BLaER1 (cell line): Measurements from ENCODE around the gene EEF1E1.
A peak's percentile ranks its signal among the peaks of the same experiment; 100 is the strongest.

Source experiments
- H3K27ac ChIP-seq: shearing (Covaris generic); formaldehyde crosslinking; 2 replicates; pipeline ENCODE4 v1.8.1; 2022
- H3K27me3 ChIP-seq: shearing (Covaris generic); formaldehyde crosslinking; 2 replicates; pipeline ENCODE4 v1.8.1; 2022
- H3K36me3 ChIP-seq: shearing (Covaris generic); formaldehyde crosslinking; 2 replicates; pipeline ENCODE4 v1.8.1; 2022
- H3K4me1 ChIP-seq: shearing (Covaris generic); formaldehyde crosslinking; 2 replicates; pipeline ENCODE4 v1.8.1; 2022
- H3K4me2 ChIP-seq: shearing (Covaris generic); formaldehyde crosslinking; 2 replicates; pipeline ENCODE4 v1.8.1; 2022
- H3K4me3 ChIP-seq: shearing (Covaris generic); formaldehyde crosslinking; 2 replicates; pipeline ENCODE4 v1.8.1; 2022
- H3K9ac ChIP-seq: shearing (Covaris generic); formaldehyde crosslinking; 2 replicates; pipeline ENCODE4 v1.8.1; 2022
- H3K9me3 ChIP-seq: shearing (Covaris generic); formaldehyde crosslinking; 2 replicates; pipeline ENCODE4 v1.8.1; 2022
- H4K20me1 ChIP-seq: shearing (Covaris generic); formaldehyde crosslinking; 2 replicates; pipeline ENCODE4 v1.8.1; 2022
- Cebpa-rat ChIP-seq: shearing (Covaris generic); IDR thresholded peaks from 2 replicates; pipeline ENCODE4 v1.8.1; 2022

The EEF1E1 gene

DNA sequence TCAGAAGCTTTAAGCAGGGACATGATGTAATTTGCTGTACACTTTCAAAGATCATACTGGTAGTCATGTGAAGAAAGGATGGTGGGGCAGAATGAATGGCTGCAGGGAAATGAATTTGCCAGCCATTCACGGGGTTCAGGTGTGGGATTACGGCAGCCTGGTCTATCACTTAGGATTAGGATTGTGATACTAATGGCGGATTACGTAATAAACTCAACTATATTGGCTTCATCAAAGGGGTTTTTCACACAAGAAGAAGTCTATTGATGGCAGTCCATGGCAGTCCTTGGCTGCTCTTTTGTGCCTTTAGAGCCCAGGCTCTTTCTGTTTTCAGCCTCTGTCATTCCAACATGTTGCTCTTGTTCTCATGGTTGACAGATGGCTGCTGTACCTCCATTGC is 12.6 kb upstream of the EEF1E1 start:
- no peak overlapping the region for H3K4me3 ChIP-seq
- no peak overlapping the region for H3K9ac ChIP-seq
- no peak for TF ChIP-seq Cebpa-rat
- H3K4me2 ChIP-seq, result no peak overlapping the region
- H3K4me1 ChIP-seq, result peaks cover 10% of the 10 kb centered on the region
- no peaks in the 10 kb centered on the region for H4K20me1 ChIP-seq
- no peaks in the 10 kb centered on the region for H3K9me3 ChIP-seq
- H3K27ac ChIP-seq, result no peak overlapping the region
- no peaks in the 10 kb centered on the region for H3K36me3 ChIP-seq
- H3K27me3 ChIP-seq, result no peaks in the 10 kb centered on the region

DNA sequence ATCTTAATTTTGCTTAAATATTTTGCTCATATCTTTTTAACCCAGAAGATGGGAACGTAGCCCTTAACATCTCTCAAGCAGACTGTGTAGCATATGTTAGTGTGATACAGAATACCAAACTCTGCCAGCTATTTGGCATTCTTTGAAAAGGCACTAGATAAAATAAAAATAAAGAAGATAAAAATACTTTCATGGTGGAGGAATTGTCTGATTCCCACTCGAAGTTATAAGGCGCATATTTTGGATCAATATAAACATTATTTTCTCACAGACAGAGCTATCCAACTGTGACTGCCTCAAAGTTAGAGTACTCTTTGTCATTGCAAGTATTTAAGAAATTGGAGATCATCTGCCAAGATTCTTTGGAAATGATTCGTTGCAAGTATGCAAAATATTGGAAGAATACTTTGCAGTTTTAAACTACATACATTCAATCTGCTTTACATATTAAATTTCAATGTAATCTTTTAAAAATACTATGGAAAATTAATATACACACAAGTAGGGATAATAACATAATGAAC is 10.8 kb upstream of the EEF1E1 start:
- Histone ChIP-seq H3K9me3 (no peaks in the 10 kb centered on the region), H3K4me1 (peaks cover 15% of the 10 kb centered on the region), H3K27ac (no peak overlapping the region), H3K9ac (no peak overlapping the region), H4K20me1 (no peaks in the 10 kb centered on the region), H3K4me2 (no peak overlapping the region), H3K4me3 (no peak overlapping the region), H3K27me3 (no peaks in the 10 kb centered on the region), H3K36me3 (no peaks in the 10 kb centered on the region)
- no peak for TF ChIP-seq Cebpa-rat

DNA sequence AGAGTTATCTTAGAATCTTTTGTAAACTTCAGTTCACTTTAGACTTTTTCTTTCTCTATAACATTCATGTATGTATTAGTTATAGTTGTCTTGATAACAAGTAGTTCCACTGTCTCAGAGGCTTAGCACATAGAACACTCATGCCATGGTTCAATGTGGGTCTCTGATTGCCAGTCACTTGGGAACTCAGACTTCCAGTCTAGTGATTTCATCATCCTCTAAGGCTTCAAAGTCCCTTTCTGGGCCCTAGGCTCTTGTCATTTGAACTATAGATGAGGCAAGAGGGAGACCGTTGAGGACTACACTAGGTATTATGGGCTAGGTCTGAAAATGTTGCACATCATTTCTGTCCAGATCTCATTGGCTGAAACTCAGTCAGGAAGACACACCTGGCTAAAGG is 8.4 kb upstream of the EEF1E1 start:
- H3K4me2 ChIP-seq, result peak overlapping the region; percentile 61
- TF ChIP-seq Cebpa-rat, result peak; percentile 30; the same call in 1 of the 2 replicates
- H3K9me3 ChIP-seq, result no peaks in the 10 kb centered on the region

DNA sequence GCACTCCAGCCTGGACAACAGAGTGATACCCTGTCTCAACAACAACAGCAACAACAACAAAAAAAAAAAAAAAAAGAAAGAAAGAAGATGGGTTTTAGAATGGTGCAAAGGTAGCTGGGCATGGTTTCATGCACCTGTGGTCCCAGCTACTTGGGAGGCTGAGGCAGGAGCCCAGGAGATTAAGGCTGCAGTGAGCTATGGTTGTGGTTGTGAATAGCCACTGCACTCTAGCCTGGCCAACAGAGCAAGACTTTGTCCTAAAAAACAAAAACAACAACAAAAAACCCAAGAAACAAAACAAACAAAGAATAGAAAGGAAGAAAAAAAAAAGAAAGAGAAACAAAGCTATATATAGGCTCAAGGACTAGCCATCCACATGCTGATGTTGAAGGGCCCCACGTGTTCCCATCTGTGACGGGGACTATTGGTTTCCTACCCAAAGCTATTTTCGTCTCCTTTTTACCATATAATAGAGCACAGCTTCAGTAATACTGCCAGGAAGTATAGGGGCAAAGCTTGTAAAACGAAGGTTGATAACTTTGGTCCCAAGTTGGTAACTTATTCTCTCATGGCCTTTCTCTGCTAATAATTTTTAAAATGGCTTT is 7.9 kb upstream of the EEF1E1 start:
- Histone ChIP-seq H3K9ac (no peak overlapping the region), H3K4me2 (peak overlapping the region; percentile 61)

More for the DNA sequence above, 8.4 kb upstream of the EEF1E1 start:
- Histone ChIP-seq H3K27ac (0 out of 2 replicates have a peak overlapping the region, but pooled peaks have one; percentile 23), H3K4me3 (no peak overlapping the region), H3K27me3 (no peaks in the 10 kb centered on the region), H3K4me1 (peaks cover 15% of the 10 kb centered on the region), H4K20me1 (no peaks in the 10 kb centered on the region), H3K36me3 (no peaks in the 10 kb centered on the region), H3K9ac (no peak overlapping the region)

DNA sequence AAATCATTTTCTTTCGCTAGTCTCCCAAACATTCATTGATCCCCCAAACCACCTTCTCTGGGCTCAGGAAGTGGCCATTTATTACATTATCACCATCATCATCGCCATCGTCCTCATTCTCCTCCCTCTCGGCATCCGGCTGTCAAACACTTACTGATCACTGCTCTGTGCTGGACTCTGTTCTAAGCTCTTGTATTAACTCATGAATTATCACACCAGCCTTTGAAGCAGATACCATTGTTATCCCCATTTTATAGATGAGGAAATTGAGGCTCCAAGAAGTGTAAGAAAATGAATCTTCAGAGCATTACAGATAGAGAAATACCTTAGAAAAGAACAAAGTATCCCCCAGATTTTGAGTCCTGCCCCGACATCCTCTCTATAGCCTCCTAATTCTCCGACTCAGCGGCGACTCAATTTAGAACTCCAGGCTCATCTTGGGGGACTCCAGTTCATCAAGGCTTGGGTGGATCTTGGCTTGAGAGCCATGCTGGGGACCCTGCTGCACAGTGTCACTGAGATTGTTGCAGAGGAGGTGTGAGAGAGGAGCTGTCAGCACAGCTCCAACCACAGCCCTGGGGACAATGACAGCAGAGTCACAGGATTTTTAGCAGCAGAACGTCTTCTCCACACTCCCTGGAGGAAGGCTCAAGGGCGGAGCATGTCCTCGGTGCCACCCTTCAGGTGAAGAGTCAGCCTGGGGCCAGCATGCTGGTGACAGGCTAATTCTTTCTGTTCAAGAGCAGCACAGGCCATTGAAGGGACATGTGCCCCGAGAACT is 6.6 kb upstream of the EEF1E1 start:
- Histone ChIP-seq H3K9ac (no peak overlapping the region), H3K4me2 (no peak overlapping the region), H3K4me3 (no peak overlapping the region), H3K27me3 (no peaks in the 10 kb centered on the region), H3K9me3 (no peaks in the 10 kb centered on the region), H4K20me1 (no peaks in the 10 kb centered on the region), H3K27ac (no peak overlapping the region), H3K36me3 (no peaks in the 10 kb centered on the region), H3K4me1 (peaks cover 15% of the 10 kb centered on the region)
- TF ChIP-seq Cebpa-rat, result no peak

More for the DNA sequence above, 7.9 kb upstream of the EEF1E1 start:
- H3K4me1 ChIP-seq, result peaks cover 15% of the 10 kb centered on the region
- H3K36me3 ChIP-seq, result no peaks in the 10 kb centered on the region
- TF ChIP-seq Cebpa-rat, result no peak
- H4K20me1 ChIP-seq, result no peaks in the 10 kb centered on the region
- no peaks in the 10 kb centered on the region for H3K9me3 ChIP-seq
- H3K4me3 ChIP-seq, result no peak overlapping the region
- H3K27me3 ChIP-seq, result no peaks in the 10 kb centered on the region
- H3K27ac ChIP-seq, result 0 out of 2 replicates have a peak overlapping the region, but pooled peaks have one; percentile 23

DNA sequence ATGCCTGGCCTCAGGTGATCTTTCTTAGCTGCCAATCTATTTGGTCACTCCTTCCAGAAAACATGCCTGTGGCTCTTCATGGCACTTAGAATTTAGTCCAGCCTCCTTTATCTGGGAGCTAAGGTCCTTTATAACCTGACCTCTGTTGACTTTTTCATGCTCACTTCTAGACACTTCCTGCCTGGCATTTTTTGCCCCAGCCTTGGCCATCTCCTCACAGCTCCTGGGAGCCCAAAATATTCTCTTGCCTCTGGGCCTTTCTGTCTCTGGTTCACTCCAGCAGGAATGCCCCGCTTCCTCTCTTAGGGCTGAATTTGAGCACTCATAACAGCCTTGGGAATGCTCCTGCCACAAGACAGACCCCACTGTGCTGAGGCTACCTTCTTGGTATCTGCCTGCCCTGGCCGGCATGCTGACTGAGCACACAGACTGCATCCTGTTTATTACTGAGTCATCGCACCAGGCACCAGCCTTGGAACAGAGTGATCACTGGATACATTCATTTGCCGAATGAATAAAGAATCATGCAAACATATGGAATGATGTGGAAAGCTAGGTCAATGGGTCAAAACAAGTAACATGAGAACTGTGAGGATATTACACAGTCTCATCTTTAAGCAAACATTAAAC is 5.8 kb upstream of the EEF1E1 start:
- no peaks in the 10 kb centered on the region for H3K36me3 ChIP-seq
- H3K9ac ChIP-seq, result no peak overlapping the region
- no peak for TF ChIP-seq Cebpa-rat
- H3K4me3 ChIP-seq, result no peak overlapping the region
- H4K20me1 ChIP-seq, result no peaks in the 10 kb centered on the region
- H3K27me3 ChIP-seq, result no peaks in the 10 kb centered on the region
- peaks cover 15% of the 10 kb centered on the region for H3K4me1 ChIP-seq
- no peak overlapping the region for H3K4me2 ChIP-seq
- H3K9me3 ChIP-seq, result no peaks in the 10 kb centered on the region
- H3K27ac ChIP-seq, result no peak overlapping the region

DNA sequence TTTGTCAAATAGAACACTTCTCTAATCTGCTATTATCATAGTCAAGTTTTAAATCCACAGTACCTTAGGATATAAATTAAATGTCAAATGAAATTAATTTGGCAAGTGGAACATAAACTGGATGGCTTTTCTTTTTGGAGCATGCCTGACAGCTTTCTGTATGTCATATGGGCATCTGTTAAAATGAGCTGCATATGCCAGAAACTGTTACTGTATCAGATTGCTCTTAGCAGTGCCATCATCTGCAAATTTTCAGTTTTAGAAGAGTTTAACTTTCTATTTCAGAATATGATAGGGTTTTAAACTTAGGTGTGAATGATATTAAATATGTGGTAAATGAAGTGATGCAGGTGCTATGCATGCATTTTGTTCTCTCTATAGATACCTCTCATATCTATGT is 3.4 kb upstream of the EEF1E1 start:
- no peak overlapping the region for H3K4me3 ChIP-seq
- H3K4me2 ChIP-seq, result no peak overlapping the region
- H3K27ac ChIP-seq, result no peak overlapping the region
- no peak overlapping the region for H3K9ac ChIP-seq
- 0 out of 2 replicates have a peak, but pooled peaks cover 2% of the 10 kb centered on the region for H3K36me3 ChIP-seq
- H3K4me1 ChIP-seq, result peaks cover 22% of the 10 kb centered on the region
- TF ChIP-seq Cebpa-rat, result no peak
- H3K9me3 ChIP-seq, result no peaks in the 10 kb centered on the region
- H3K27me3 ChIP-seq, result no peaks in the 10 kb centered on the region
- H4K20me1 ChIP-seq, result no peaks in the 10 kb centered on the region

DNA sequence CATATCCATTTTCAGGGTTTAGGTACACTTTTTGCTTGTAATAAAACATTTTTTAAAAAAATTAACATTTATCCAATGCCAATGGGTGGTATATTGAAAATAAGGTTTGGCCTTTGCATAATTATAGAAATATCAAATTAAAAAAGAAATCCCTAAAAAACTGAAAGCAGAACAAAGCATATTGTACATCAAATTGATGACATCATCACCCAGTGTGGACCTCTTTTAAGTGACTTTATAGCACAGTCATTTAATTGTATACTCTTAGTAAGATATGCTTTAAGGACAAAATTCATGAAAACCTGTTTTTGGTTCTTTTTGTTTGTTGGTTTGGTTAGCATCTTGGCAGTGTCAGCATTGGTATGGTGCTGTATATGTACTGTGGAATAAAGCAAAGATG is 1.4 kb upstream of the EEF1E1 start:
- no peak for TF ChIP-seq Cebpa-rat
- H4K20me1 ChIP-seq, result peaks cover 7% of the 10 kb centered on the region; the same call in 1 of the 2 replicates
- no peak overlapping the region for H3K27ac ChIP-seq
- peaks cover 15% of the 10 kb centered on the region for H3K4me1 ChIP-seq
- no peak overlapping the region for H3K4me3 ChIP-seq
- H3K9me3 ChIP-seq, result no peaks in the 10 kb centered on the region
- H3K36me3 ChIP-seq, result peaks cover 23% of the 10 kb centered on the region
- H3K4me2 ChIP-seq, result no peak overlapping the region
- H3K9ac ChIP-seq, result no peak overlapping the region
- H3K27me3 ChIP-seq, result no peaks in the 10 kb centered on the region

DNA sequence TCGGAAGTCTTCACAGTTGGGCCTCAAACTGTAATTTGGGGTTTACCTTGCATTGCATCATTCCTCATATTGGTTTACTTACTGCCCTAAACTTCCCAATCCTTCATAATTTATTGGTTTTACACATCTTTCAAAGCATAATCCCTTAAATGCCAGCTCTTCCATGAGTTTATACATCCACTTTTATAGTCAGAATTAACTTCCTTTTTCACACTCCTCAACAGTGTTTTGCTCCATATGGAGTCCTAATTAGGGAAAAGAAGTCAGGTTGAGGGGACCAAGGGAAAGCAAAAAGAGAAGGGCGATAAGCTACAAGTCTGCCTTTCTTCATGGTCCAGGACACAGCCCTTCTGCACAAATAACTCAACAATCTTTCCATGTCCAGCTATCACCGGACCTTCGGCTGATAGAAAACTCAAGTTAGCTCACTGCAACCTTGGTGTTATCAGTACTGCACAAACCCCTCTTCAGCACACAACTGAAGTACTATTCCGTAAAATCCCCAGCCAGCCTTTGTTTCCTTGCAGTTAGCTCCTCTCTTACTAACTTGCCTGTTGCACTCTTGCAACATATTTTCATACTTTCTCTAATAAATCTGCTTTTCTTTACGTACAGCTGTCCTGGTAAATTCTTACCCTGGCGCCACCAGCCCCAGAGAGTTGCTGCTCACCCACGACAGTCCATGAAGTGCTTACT is 2.0 kb downstream of the EEF1E1 start:
- H3K36me3 ChIP-seq, result peaks cover 50% of the 10 kb centered on the region
- H3K4me1 ChIP-seq, result peaks cover 15% of the 10 kb centered on the region
- no peak for TF ChIP-seq Cebpa-rat
- no peaks in the 10 kb centered on the region for H3K27me3 ChIP-seq
- no peak overlapping the region for H3K4me3 ChIP-seq
- H3K9me3 ChIP-seq, result no peaks in the 10 kb centered on the region
- peak overlapping the region; percentile 43 for H3K4me2 ChIP-seq
- H3K9ac ChIP-seq, result no peak overlapping the region
- peaks cover 23% of the 10 kb centered on the region; the same call in 1 of the 2 replicates for H4K20me1 ChIP-seq
- no peak overlapping the region for H3K27ac ChIP-seq
